Hepatocyte (in vitro differentiated cells): ENCODE results near the gene PCYT2.

Experiments used
- CTCF ChIP-seq: fragments of 200-600 bp; sonication (generic); IDR thresholded peaks from 2 replicates; pipeline ENCODE4 v1.5.1; 2016; ENCODE audit warnings: antibody characterized with exemption, mild to moderate bottlenecking; ENCODE audit not compliant: poor library complexity
- EZH2phosphoT487 ChIP-seq: fragments of 200-600 bp; sonication (generic); IDR thresholded peaks from one replicate; pipeline ENCODE4 v1.6.1; 2018; ENCODE audit warnings: antibody characterized with exemption, mild to moderate bottlenecking, low read depth, moderate library complexity; ENCODE audit not compliant: unreplicated experiment, severe bottlenecking

GRCh38 chr17:81954131-81955057, 43.2 kb upstream of the PCYT2 start:
- TF ChIP-seq CTCF (no peak), EZH2phosphoT487 (no peak)
